A673 (cell line): ENCODE data around the gene C1orf198. TPM values are rescaled to one million over a fixed set of nuclear protein-coding genes. Genes with fewer than 3 reads are reported as not detected.

ENCODE experiments used
- BruUV-seq: library from RNA; stranded (reverse); fragments of 400-500 nt; replicated peaks from 2 replicates; lab custom pipeline; 2021; lab: Mats Ljungman, UMichigan
- CTCF ChIA-PET: fragments of 300-600 bp; sonication (Branson Sonifier 250); formaldehyde crosslinking; loops from one replicate; lab custom pipeline; 2022; ENCODE audit warnings: antibody characterized with exemption; lab: Charles Lee
- POLR2A ChIA-PET: fragments of 300-600 bp; sonication (Branson Sonifier 250); formaldehyde crosslinking; loops from one replicate; lab custom pipeline; 2022; ENCODE audit warnings: antibody characterized with exemption; ENCODE audit not compliant: low non-redundant PET; lab: Charles Lee
- DNase-seq: peaks from one replicate; pipeline ENCODE4 v3.0.0-alpha.2; 2015; ENCODE audit warnings: low spot score
- H3K27ac ChIP-seq: fragments of 200-600 bp; sonication (generic); 2 replicates; pipeline ENCODE4 v1.5.1; 2016; ENCODE audit warnings: mixed run types, low read depth, mild to moderate bottlenecking, mixed read lengths, antibody characterized with exemption, low read length; ENCODE audit not compliant: poor library complexity, severe bottlenecking
- H3K27me3 ChIP-seq: fragments of 200-600 bp; sonication (generic); replicated peaks from 2 replicates; pipeline ENCODE4 v1.6.1; 2017; ENCODE audit warnings: mixed run types, low read depth, mild to moderate bottlenecking, mixed read lengths, antibody characterized with exemption, low read length; ENCODE audit not compliant: insufficient read depth, poor library complexity
- H3K36me3 ChIP-seq: fragments of 200-600 bp; sonication (generic); 2 replicates; pipeline ENCODE4 v1.6.1; 2016; ENCODE audit warnings: mixed run types, mild to moderate bottlenecking, mixed read lengths, antibody characterized with exemption, low read length; ENCODE audit not compliant: insufficient read depth, poor library complexity, severe bottlenecking
- H3K4me1 ChIP-seq: fragments of 200-600 bp; sonication (generic); 2 replicates; pipeline ENCODE4 v1.6.1; 2017; ENCODE audit warnings: mixed run types, mild to moderate bottlenecking, mixed read lengths, antibody characterized with exemption, low read length; ENCODE audit not compliant: insufficient read depth, poor library complexity, severe bottlenecking
- H3K4me3 ChIP-seq: fragments of 200-600 bp; sonication (generic); 2 replicates; pipeline ENCODE4 v1.5.1; 2016; ENCODE audit warnings: low read depth, mixed run types, mild to moderate bottlenecking, mixed read lengths, low read length; ENCODE audit not compliant: poor library complexity, severe bottlenecking
- H3K9me3 ChIP-seq: fragments of 200-600 bp; sonication (generic); 2 replicates; pipeline ENCODE4 v1.6.1; 2016; ENCODE audit warnings: mixed run types, low read depth, mild to moderate bottlenecking, mixed read lengths, antibody characterized with exemption, low read length; ENCODE audit not compliant: poor library complexity, severe bottlenecking
- EZH2 ChIP-seq: fragments of 200-600 bp; sonication (generic); IDR thresholded peaks from 2 replicates; pipeline ENCODE4 v1.6.1; 2017; ENCODE audit warnings: borderline replicate concordance, low read depth, mild to moderate bottlenecking, mixed read lengths, antibody characterized with exemption, low read length; ENCODE audit not compliant: poor library complexity, severe bottlenecking
- intact Hi-C: fragments of 100-400 bp; cut with micrococcal nuclease; formaldehyde crosslinking; loops from one replicate; pipeline ENCODE4 v1.10.0; 2022; ENCODE audit not compliant: unreplicated experiment
- total RNA-seq: library from RNA; stranded (reverse); gene quantifications from 2 replicates; pipeline ENCODE4 v1.2.3, GENCODE V29; 2021
- TF ChIP-seq, protein P1 (sequence below): fragments of 300-800, 200-600 bp; sonication (generic); conservative IDR thresholded peaks from 2 replicates; pipeline ENCODE4 v1.5.1; 2017; ENCODE audit warnings: low read depth, mild to moderate bottlenecking, antibody characterized with exemption, low read length, moderate library complexity, mixed read lengths

The C1orf198 gene
- total RNA-seq, 1 experiment from 2014 or later, result 42.4 TPM

DNA sequence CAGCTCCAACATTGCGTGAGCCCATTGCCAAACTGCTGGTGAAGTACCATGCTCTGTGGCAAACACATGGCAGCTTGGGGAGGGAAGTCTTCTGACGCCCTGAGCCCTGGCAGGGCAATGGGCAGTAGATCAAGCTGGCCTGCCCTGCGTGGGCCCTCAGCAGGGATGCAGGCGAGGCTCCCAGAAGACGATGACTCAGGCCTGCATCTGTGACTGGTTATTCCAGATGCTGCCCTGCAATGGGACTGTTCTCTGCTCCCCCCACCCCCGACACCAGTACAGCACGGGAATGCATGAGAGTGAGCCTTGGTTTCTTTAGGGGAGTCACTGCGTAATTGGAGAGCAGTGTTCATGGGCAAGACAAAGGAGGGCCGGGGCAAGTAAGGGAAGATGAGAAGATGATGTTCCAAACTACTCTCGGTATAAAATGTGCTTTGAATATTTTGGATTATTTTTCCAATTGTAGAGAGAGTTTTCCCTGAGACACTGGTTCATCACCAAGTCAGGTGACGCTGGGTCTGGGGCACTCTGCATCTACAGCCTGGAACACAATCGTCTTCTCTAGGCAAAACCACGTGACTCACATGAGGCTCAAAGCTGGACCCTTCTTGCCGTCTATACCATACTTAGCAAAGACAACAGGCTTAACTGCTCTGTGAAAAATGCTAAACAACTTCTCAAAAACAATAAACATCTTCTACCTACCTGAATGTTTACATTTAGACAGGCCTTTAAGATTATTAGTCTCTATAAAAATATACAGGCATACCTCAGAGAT, 9.0 kb upstream of the C1orf198 start:
- no peak for TF ChIP-seq EZH2
- TF ChIP-seq, protein P1, sequence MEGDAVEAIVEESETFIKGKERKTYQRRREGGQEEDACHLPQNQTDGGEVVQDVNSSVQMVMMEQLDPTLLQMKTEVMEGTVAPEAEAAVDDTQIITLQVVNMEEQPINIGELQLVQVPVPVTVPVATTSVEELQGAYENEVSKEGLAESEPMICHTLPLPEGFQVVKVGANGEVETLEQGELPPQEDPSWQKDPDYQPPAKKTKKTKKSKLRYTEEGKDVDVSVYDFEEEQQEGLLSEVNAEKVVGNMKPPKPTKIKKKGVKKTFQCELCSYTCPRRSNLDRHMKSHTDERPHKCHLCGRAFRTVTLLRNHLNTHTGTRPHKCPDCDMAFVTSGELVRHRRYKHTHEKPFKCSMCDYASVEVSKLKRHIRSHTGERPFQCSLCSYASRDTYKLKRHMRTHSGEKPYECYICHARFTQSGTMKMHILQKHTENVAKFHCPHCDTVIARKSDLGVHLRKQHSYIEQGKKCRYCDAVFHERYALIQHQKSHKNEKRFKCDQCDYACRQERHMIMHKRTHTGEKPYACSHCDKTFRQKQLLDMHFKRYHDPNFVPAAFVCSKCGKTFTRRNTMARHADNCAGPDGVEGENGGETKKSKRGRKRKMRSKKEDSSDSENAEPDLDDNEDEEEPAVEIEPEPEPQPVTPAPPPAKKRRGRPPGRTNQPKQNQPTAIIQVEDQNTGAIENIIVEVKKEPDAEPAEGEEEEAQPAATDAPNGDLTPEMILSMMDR, result no peak
- intact Hi-C loops, result no loop called here
- Histone ChIP-seq H3K36me3 (no peaks in the 10 kb centered on the region), H3K9me3 (no peaks in the 10 kb centered on the region), H3K4me3 (no peak overlapping the region), H3K4me1 (peaks cover 6% of the 10 kb centered on the region), H3K27me3 (no peaks in the 10 kb centered on the region), H3K27ac (no peak overlapping the region)
- ChIA-PET CTCF (no interaction called here), POLR2A (no interaction called here)
- no peak for DNase-seq
- BruUV-seq, result no TSS peak

- H3K4me3 ChIP-seq, result no peak overlapping the region
- peaks cover 6% of the 10 kb centered on the region for H3K4me1 ChIP-seq
- TF ChIP-seq, protein P1, result no peak
- TF ChIP-seq EZH2, result no peak
- H3K27me3 ChIP-seq, result no peaks in the 10 kb centered on the region
- DNase-seq, result no peak
- CTCF ChIA-PET, result no interaction called here
- POLR2A ChIA-PET, result no interaction called here
- H3K9me3 ChIP-seq, result no peaks in the 10 kb centered on the region
- intact Hi-C loops, result no loop called here
- no peak overlapping the region for H3K27ac ChIP-seq
- no TSS peak for BruUV-seq
- no peaks in the 10 kb centered on the region for H3K36me3 ChIP-seq
Measured at GRCh38 chr1:230876660-230877059, 8.3 kb upstream of the C1orf198 start.

- H3K4me1 ChIP-seq, result peaks cover 6% of the 10 kb centered on the region
- TF ChIP-seq EZH2, result no peak
- intact Hi-C loops, result no loop called here
- no peak overlapping the region for H3K4me3 ChIP-seq
- ChIA-PET CTCF (no interaction called here), POLR2A (no interaction called here)
- DNase-seq, result no peak
- H3K27ac ChIP-seq, result no peak overlapping the region
- no peaks in the 10 kb centered on the region for H3K9me3 ChIP-seq
- BruUV-seq, result no TSS peak
- no peaks in the 10 kb centered on the region for H3K27me3 ChIP-seq
- no peaks in the 10 kb centered on the region for H3K36me3 ChIP-seq
Measured at GRCh38 chr1:230875370-230875769, 7.0 kb upstream of the C1orf198 start.
